Measurements from ENCODE around the gene UBE3A. TPM values are rescaled to one million over a fixed set of nuclear protein-coding genes. Genes with fewer than 3 reads are reported as not detected.
A peak's percentile ranks its signal among the peaks of the same experiment; 100 is the strongest.

The UBE3A gene
- total and polyA plus RNA-seq, 9 of the 15 experiments (the other 6 are each of a cell fraction or from before 2014, with no cell fraction given), result 29.3 to 103 (median 60.2) TPM

- no peak for TF ChIP-seq ZNF316 (IDR thresholded peaks at IDR 0.05)
- TF ChIP-seq PHF8 (IDR thresholded peaks at IDR 0.05; ENCODE audit: borderline replicate concordance, low read length), result peak; percentile 88; the same call in 1 of the 2 replicates
- no peak for TF ChIP-seq PHF21A (IDR thresholded peaks at IDR 0.05; ENCODE audit: borderline replicate concordance, low read depth)
- TF ChIP-seq ZNF239 (CRISPR knock-in tag; IDR thresholded peaks at IDR 0.05), result no peak
- no peak for TF ChIP-seq RHOXF2B (CRISPR knock-in tag; conservative IDR thresholded peaks at IDR 0.05)
- no peak for TF ChIP-seq EHMT2 (IDR thresholded peaks at IDR 0.05)
- TF ChIP-seq HCFC1 (IDR thresholded peaks at IDR 0.05; ENCODE audit: low read depth, low read length), result peak; percentile 59; the same call in 1 of the 2 replicates
- no peak for TF ChIP-seq KDM4B (IDR thresholded peaks at IDR 0.05; ENCODE audit: borderline replicate concordance in 2 of 2, low read depth in 1 of 2)
- peak; percentile 85 for TF ChIP-seq CXXC5 (CRISPR knock-in tag; IDR thresholded peaks at IDR 0.05)
- no peak for TF ChIP-seq ZNF324 (CRISPR knock-in tag; IDR thresholded peaks at IDR 0.05)
- TF ChIP-seq, protein P1, sequence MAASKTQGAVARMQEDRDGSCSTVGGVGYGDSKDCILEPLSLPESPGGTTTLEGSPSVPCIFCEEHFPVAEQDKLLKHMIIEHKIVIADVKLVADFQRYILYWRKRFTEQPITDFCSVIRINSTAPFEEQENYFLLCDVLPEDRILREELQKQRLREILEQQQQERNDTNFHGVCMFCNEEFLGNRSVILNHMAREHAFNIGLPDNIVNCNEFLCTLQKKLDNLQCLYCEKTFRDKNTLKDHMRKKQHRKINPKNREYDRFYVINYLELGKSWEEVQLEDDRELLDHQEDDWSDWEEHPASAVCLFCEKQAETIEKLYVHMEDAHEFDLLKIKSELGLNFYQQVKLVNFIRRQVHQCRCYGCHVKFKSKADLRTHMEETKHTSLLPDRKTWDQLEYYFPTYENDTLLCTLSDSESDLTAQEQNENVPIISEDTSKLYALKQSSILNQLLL (CRISPR knock-in tag; IDR thresholded peaks at IDR 0.05; ENCODE audit: borderline replicate concordance), result no peak
- TF ChIP-seq TAF7 (tag; IDR thresholded peaks at IDR 0.05), result peak; percentile 63; the same call in 1 of the 2 replicates
- TF ChIP-seq ESRRB (CRISPR knock-in tag; IDR thresholded peaks at IDR 0.05; ENCODE audit: borderline replicate concordance), result no peak
- no peak for TF ChIP-seq HNRNPUL1 (IDR thresholded peaks at IDR 0.05; ENCODE audit: low read length)
- TF ChIP-seq HMGN3 (IDR thresholded peaks at IDR 0.05; ENCODE audit: borderline replicate concordance, extremely low read depth, insufficient read length, low read depth, low read length), result peak; percentile 64
- peak; percentile 61; the same call in 1 of the 2 replicates for TF ChIP-seq CBX1 (IDR thresholded peaks at IDR 0.05; ENCODE audit: low read depth)
- TF ChIP-seq ZBTB11 (CRISPR knock-in tag; IDR thresholded peaks at IDR 0.05), result no peak
- no peak; the same call in 1 of the 2 replicates for TF ChIP-seq ETS1 (conservative IDR thresholded peaks at IDR 0.05; ENCODE audit: control insufficient read depth, low read depth, low read length)
- peak; percentile 70 for TF ChIP-seq POLR2AphosphoS5 (IDR thresholded peaks at IDR 0.05; ENCODE audit: control insufficient read depth, insufficient read depth, low read depth, low read length)
- TF ChIP-seq NRF1 (conservative IDR thresholded peaks at IDR 0.05 in 1 of 2, IDR thresholded peaks at IDR 0.05 in 1 of 2), result peak; percentile 79 to 84
These were observed at the start of gene UBE3A (continued) for GRCh38 chr15:25438601-25439368.
